H1 (cell line): Measurements from ENCODE around the gene KCNT1. TPM values are rescaled to one million over a fixed set of nuclear protein-coding genes. Genes with fewer than 3 reads are reported as not detected.

Experiments
- polyA plus RNA-seq, 7 experiments: library from polyadenylated mRNA; depleted of rRNA in 3 of 7; stranded (reverse) in 5 of 7; unstranded in 2 of 7; fragments of >200 nt in 5 of 7; fragments of 200-250 nt in 2 of 7; gene quantifications; 1 replicate in 5 of 7; 2 replicates in 1 of 7; 4 replicates in 1 of 7; pipeline versions ENCODE4 v1.2.1 to v1.2.3, GENCODE V29; 2011 to 2013; ENCODE audit warnings: missing spikeins in 2 of 7, mixed read lengths in 2 of 7
- total RNA-seq: library from RNA; stranded (reverse); fragmentation: NEBNext Ultra II Directional; extraction: Animal tissue kit (Norgen Biotek cat#: 25700); gene quantifications from 2 replicates; pipeline ENCODE4 v1.2.1, GENCODE V29; 2021

KCNT1 gene
- total and polyA plus RNA-seq, 2 of the 8 experiments (the other 6 are each of a cell fraction or from before 2014, with no cell fraction given): 0.13 to 0.20 TPM

Other genes with a start within 250 kb of the KCNT1 start
- gene PPP1R26, start 222.4 kb upstream of the KCNT1 start, total RNA-seq: 32.7 and 35.9 TPM in 2 replicates
- gene PPP1R26, start 222.4 kb upstream of the KCNT1 start, polyA plus RNA-seq (2011; rRNA removed): 9.8 and 17.4 TPM in 2 replicates
- 78.6 and 78.8 TPM in 2 replicates for gene MRPS2, start 201.5 kb upstream of the KCNT1 start, total RNA-seq
- 476 and 530 TPM in 2 replicates for gene MRPS2, start 201.5 kb upstream of the KCNT1 start, polyA plus RNA-seq (2011; rRNA removed)
- gene LCN1, start 180.7 kb upstream of the KCNT1 start, total RNA-seq: not detected in 2 replicates
- gene LCN1, start 180.7 kb upstream of the KCNT1 start, polyA plus RNA-seq (2011; rRNA removed): not detected in 2 replicates
- not detected in 2 replicates for gene OBP2A, start 156.1 kb upstream of the KCNT1 start, total RNA-seq
- gene OBP2A, start 156.1 kb upstream of the KCNT1 start, polyA plus RNA-seq (2011; rRNA removed): not detected in 2 replicates
- gene PAEP, start 140.4 kb upstream of the KCNT1 start, total RNA-seq: not detected in 2 replicates
- 0.19 TPM in 1 of 2 replicates, not detected in the other for gene PAEP, start 140.4 kb upstream of the KCNT1 start, polyA plus RNA-seq (2011; rRNA removed)
- gene GLT6D1, start 62.6 kb upstream of the KCNT1 start, total RNA-seq: 1.3 and 1.6 TPM in 2 replicates
- gene GLT6D1, start 62.6 kb upstream of the KCNT1 start, polyA plus RNA-seq (2011; rRNA removed): 2.1 and 2.2 TPM in 2 replicates
- 3.1 and 3.7 TPM in 2 replicates for gene LCN9, start 38.9 kb upstream of the KCNT1 start, total RNA-seq
- 2.3 and 2.6 TPM in 2 replicates for gene LCN9, start 38.9 kb upstream of the KCNT1 start, polyA plus RNA-seq (2011; rRNA removed)
- not detected in 2 replicates for gene SOHLH1, start 2.7 kb upstream of the KCNT1 start, total RNA-seq
- 0.05 and 0.11 TPM in 2 replicates for gene SOHLH1, start 2.7 kb upstream of the KCNT1 start, polyA plus RNA-seq (2011; rRNA removed)
- 43.1 and 44.0 TPM in 2 replicates for gene CAMSAP1, start 205.4 kb downstream of the KCNT1 start, total RNA-seq
- gene CAMSAP1, start 205.4 kb downstream of the KCNT1 start, polyA plus RNA-seq (2011; rRNA removed): 13.4 and 14.4 TPM in 2 replicates